ENCODE results near the gene DEPDC5.

DNA sequence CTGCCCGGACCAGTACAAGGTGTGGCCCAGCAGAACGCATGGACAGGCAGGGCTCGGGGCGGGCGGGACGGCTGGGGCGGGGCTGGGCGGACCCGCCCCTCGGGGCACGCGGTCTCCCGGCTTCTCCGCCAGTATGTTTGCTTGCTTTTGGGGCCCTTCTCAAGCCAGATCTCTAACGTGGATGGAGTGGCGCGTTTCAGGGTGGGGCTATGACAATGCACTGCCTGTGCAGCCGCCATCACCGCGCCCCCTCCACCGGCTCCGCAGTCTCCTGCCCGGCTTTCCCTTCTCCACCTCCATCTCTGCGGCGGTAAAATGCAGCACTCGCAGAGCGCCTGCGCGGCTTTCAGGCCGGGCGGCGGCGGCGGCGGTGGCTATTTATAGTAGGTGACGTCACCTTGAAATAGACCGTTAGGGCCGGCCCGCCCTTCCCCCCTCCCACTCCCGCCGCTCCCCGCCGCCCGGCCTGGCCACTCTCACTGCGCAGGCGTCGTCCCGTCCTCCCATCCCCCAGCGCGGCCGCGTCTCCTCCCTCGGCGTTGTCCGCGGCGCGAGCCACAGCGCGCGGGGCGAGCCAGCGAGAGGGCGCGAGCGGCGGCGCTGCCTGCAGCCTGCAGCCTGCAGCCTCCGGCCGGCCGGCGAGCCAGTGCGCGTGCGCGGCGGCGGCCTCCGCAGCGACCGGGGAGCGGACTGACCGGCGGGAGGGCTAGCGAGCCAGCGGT, 190.3 kb downstream of the DEPDC5 start, which contains the start of gene YWHAH:
- TF ChIP-seq, protein P1, sequence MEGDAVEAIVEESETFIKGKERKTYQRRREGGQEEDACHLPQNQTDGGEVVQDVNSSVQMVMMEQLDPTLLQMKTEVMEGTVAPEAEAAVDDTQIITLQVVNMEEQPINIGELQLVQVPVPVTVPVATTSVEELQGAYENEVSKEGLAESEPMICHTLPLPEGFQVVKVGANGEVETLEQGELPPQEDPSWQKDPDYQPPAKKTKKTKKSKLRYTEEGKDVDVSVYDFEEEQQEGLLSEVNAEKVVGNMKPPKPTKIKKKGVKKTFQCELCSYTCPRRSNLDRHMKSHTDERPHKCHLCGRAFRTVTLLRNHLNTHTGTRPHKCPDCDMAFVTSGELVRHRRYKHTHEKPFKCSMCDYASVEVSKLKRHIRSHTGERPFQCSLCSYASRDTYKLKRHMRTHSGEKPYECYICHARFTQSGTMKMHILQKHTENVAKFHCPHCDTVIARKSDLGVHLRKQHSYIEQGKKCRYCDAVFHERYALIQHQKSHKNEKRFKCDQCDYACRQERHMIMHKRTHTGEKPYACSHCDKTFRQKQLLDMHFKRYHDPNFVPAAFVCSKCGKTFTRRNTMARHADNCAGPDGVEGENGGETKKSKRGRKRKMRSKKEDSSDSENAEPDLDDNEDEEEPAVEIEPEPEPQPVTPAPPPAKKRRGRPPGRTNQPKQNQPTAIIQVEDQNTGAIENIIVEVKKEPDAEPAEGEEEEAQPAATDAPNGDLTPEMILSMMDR (IDR thresholded peaks at IDR 0.05): peak in 2 of 5 experiments; percentile 30 to 44
- peak; percentile 86 to 95 for TF ChIP-seq POLR2A (IDR thresholded peaks at IDR 0.05)

Measured in tibial nerve (tissue), 3 donors.